Gastroesophageal sphincter (tissue), 4 donors: ENCODE data around the gene ITPR2. TPM values are rescaled to one million over a fixed set of nuclear protein-coding genes. Genes with fewer than 3 reads are reported as not detected.

ENCODE experiments used
- ATAC-seq: fragments of 150-250 bp; one replicate; pipeline ENCODE4 v1.9.1; 2016; ENCODE audit warnings: mild to moderate bottlenecking, moderate library complexity
- H3K27ac ChIP-seq, 4 donors: fragments of 200-600 bp; sonication (generic) in 3 of 4; 1 replicate in 3 of 4; 2 replicates in 1 of 4; pipeline ENCODE4 v1.5.1; 2016 to 2019
- H3K27me3 ChIP-seq: fragments of 200-600 bp; sonication (generic); one replicate; pipeline ENCODE4 v1.5.1; 2019
- H3K36me3 ChIP-seq, 2 donors: fragments of 200-600 bp; sonication (generic); one replicate each; pipeline ENCODE4 v1.5.1; 2019; ENCODE audit warnings: control low read depth in 1 of 2
- H3K4me1 ChIP-seq, 3 donors: fragments of 200-600 bp; sonication (generic); 1 replicate in 2 of 3; 2 replicates in 1 of 3; pipeline ENCODE4 v1.5.1; 2016 to 2019; ENCODE audit warnings: control low read depth in 2 of 3
- H3K4me3 ChIP-seq, 2 donors: fragments of 200-600 bp; sonication (generic); one replicate each; pipeline ENCODE4 v1.5.1; 2019; ENCODE audit warnings: mild to moderate bottlenecking in 1 of 2, moderate library complexity in 1 of 2
- H3K9me3 ChIP-seq, 3 donors: fragments of 200-600 bp; sonication (generic); one replicate each; pipeline ENCODE4 v1.5.1; 2017 to 2019; ENCODE audit warnings: control low read depth in 2 of 3
- EP300 ChIP-seq: sonication (generic); formaldehyde crosslinking; IDR thresholded peaks from one replicate; pipeline ENCODE4 v1.6.1; 2017; ENCODE audit warnings: antibody characterized with exemption, mild to moderate bottlenecking
- POLR2A ChIP-seq, 2 donors: fragments of 450-650 bp; IDR thresholded peaks; one replicate each; pipeline ENCODE4 v1.6.1; 2017; ENCODE audit warnings: antibody characterized with exemption in 2 of 2, mild to moderate bottlenecking in 2 of 2, moderate library complexity in 1 of 2
- POLR2AphosphoS5 ChIP-seq: sonication (generic); formaldehyde crosslinking; IDR thresholded peaks from one replicate; pipeline ENCODE4 v1.6.1; 2017; ENCODE audit warnings: antibody characterized with exemption
- WGBS, 2 donors: methylation state at CpG; one replicate each; pipeline ENCODE4 v1.1.5; 2018; ENCODE audit warnings: low coverage in 1 of 2; 5-methylcytosine and 5-hydroxymethylcytosine counted together
- total RNA-seq, 4 donors: library from RNA; depleted of rRNA; stranded (reverse); fragments of >200 nt; gene quantifications; one replicate each; pipeline ENCODE4 v1.1.0, GENCODE V29; 2016
- TF ChIP-seq, protein P1 (sequence below), 4 experiments: fragments of 200-600 bp in 2 of 4; fragments of 450-650 bp in 2 of 4; sonication (generic) in 1 of 4; IDR thresholded peaks; one replicate each; pipeline ENCODE4 v1.5.1; 2017 to 2019; ENCODE audit warnings: antibody characterized with exemption in 4 of 4, mild to moderate bottlenecking in 2 of 4, moderate library complexity in 2 of 4

The ITPR2 gene
- total RNA-seq, 4 donors from 2014 or later = 30.8 to 63.0 (median 44.4) TPM

- H3K4me1 ChIP-seq = peaks cover 0 to 8% (median 0%) of the 10 kb centered on the region in 3 donors
- H3K9me3 ChIP-seq = no peaks in the 10 kb centered on the region
- no peak overlapping the region for H3K27ac ChIP-seq
- 33 to 66% methylated on average over 3 of the region's 3 CpGs for WGBS, 2 donors
- TF ChIP-seq POLR2AphosphoS5 (no peak), POLR2A (IDR thresholded peaks at IDR 0.05) (no peak), EP300 (no peak)
- TF ChIP-seq, protein P1, sequence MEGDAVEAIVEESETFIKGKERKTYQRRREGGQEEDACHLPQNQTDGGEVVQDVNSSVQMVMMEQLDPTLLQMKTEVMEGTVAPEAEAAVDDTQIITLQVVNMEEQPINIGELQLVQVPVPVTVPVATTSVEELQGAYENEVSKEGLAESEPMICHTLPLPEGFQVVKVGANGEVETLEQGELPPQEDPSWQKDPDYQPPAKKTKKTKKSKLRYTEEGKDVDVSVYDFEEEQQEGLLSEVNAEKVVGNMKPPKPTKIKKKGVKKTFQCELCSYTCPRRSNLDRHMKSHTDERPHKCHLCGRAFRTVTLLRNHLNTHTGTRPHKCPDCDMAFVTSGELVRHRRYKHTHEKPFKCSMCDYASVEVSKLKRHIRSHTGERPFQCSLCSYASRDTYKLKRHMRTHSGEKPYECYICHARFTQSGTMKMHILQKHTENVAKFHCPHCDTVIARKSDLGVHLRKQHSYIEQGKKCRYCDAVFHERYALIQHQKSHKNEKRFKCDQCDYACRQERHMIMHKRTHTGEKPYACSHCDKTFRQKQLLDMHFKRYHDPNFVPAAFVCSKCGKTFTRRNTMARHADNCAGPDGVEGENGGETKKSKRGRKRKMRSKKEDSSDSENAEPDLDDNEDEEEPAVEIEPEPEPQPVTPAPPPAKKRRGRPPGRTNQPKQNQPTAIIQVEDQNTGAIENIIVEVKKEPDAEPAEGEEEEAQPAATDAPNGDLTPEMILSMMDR (IDR thresholded peaks at IDR 0.05) = no peak
- no peak overlapping the region for H3K4me3 ChIP-seq
- ATAC-seq = no peak
- no peaks in the 10 kb centered on the region for H3K36me3 ChIP-seq
- H3K27me3 ChIP-seq = no peaks in the 10 kb centered on the region
These were observed 318.6 kb downstream of the ITPR2 start for GRCh38 chr12:26514364-26514763.

DNA sequence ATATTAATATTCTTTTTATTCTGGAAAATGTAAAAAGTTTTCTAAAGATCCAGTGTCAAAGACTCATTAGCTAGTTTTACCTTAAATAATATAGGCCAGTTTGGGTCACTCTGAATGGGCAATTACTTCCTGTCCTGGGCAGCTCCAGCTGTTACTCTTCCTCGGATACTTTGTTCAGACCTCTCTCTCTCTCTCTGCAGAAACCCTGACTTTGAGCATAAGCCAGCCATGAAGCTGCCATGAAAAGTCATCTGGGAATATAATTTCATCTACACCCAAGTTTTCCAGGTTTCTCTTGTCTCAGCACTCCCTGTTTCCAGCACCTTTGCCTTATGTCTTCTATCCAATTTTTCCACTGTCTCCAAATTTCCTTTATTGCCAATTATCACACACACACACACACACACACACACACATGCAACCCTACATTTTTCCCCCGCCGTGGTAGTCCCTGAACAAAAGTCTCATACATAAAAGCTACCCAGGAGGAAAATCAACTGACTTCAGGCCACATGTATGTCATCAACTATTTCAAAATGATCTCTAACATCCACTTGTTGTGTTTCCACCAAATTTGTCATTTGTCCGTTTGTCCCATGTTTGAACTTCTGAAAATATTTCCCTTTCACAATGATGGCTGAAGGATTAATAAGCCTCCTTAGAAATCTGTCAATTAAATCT lies 319.5 kb downstream of the ITPR2 start:
- Histone ChIP-seq H3K4me1 (peaks cover 0 to 8% (median 0%) of the 10 kb centered on the region in 3 donors), H3K27me3 (no peaks in the 10 kb centered on the region), H3K27ac (no peak overlapping the region), H3K36me3 (no peaks in the 10 kb centered on the region), H3K9me3 (no peaks in the 10 kb centered on the region), H3K4me3 (no peak overlapping the region)
- WGBS, 2 donors = 69 to 77% methylated on average over 4 of the region's 4 CpGs
- ATAC-seq = no peak
- no peak for TF ChIP-seq POLR2A (IDR thresholded peaks at IDR 0.05)
- TF ChIP-seq EP300 = no peak
- TF ChIP-seq POLR2AphosphoS5 = no peak
- TF ChIP-seq, protein P1 (IDR thresholded peaks at IDR 0.05) = no peak

DNA sequence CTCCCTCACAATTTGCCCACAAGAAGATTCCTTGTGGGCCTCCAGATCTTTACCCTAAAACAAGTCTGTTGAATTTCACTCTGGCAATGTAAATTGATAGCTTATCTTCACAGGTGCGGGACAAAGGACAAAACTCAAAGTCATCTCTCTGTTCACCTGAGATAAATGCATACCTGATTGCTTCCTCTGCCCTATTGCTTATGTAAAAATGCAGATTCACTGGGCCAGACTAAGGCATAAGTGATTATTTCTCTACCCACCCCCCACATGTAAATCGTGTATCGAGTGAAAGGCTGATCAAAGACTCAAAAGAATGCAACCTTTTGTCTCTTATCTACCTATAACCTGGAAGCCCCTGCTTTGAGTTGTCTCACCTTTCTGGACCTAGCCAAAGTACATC lies 320.8 kb downstream of the ITPR2 start:
- Histone ChIP-seq H3K27me3 (no peaks in the 10 kb centered on the region), H3K27ac (no peak overlapping the region), H3K36me3 (no peaks in the 10 kb centered on the region), H3K4me3 (no peak overlapping the region), H3K9me3 (no peaks in the 10 kb centered on the region), H3K4me1 (peaks cover 0 to 8% (median 0%) of the 10 kb centered on the region in 3 donors)
- 93 to 95% methylated on average over 3 of the region's 3 CpGs for WGBS, 2 donors
- no peak for ATAC-seq
- TF ChIP-seq, protein P1 (IDR thresholded peaks at IDR 0.05) = no peak
- no peak for TF ChIP-seq POLR2AphosphoS5
- TF ChIP-seq EP300 = no peak
- no peak for TF ChIP-seq POLR2A (IDR thresholded peaks at IDR 0.05)

- Histone ChIP-seq H3K4me3 (no peak overlapping the region), H3K36me3 (no peaks in the 10 kb centered on the region), H3K4me1 (peaks cover 0 to 8% (median 0%) of the 10 kb centered on the region in 3 donors), H3K9me3 (no peaks in the 10 kb centered on the region), H3K27me3 (no peaks in the 10 kb centered on the region), H3K27ac (no peak overlapping the region)
- ATAC-seq = no peak
- 84 to 100% methylated on average over 2 of the region's 2 CpGs for WGBS, 2 donors
- no peak for TF ChIP-seq POLR2AphosphoS5
- TF ChIP-seq, protein P1 (IDR thresholded peaks at IDR 0.05) = no peak
- TF ChIP-seq EP300 = no peak
- no peak for TF ChIP-seq POLR2A (IDR thresholded peaks at IDR 0.05)
These were observed 322.7 kb downstream of the ITPR2 start for GRCh38 chr12:26510354-26510674.

GRCh38 chr12:26507613-26508012 lies 325.4 kb downstream of the ITPR2 start:
- ATAC-seq = no peak
- no peak for TF ChIP-seq EP300
- TF ChIP-seq POLR2AphosphoS5 = no peak
- no peak for TF ChIP-seq POLR2A (IDR thresholded peaks at IDR 0.05)
- TF ChIP-seq, protein P1 (IDR thresholded peaks at IDR 0.05) = no peak
- no peaks in the 10 kb centered on the region for H3K27me3 ChIP-seq
- no peak overlapping the region for H3K27ac ChIP-seq
- no peaks in the 10 kb centered on the region for H3K36me3 ChIP-seq
- H3K4me3 ChIP-seq = no peak overlapping the region
- WGBS, 2 donors = 82 to 100% methylated on average over 1 of the region's 1 CpG
- H3K4me1 ChIP-seq = no peaks in the 10 kb centered on the region
- no peaks in the 10 kb centered on the region for H3K9me3 ChIP-seq
